ENCODE results near the gene TMPRSS7. TPM values are rescaled to one million over a fixed set of nuclear protein-coding genes. Genes with fewer than 3 reads are reported as not detected.

Gene TMPRSS7
- polyA plus RNA-seq, 1 of the 3 experiments (the other 2 are of a cell fraction) = 0.02 TPM

GRCh38 chr3:111989061-111989678, 45.4 kb upstream of the TMPRSS7 start:
- 67% methylated on average over 3 of the region's 3 CpGs for WGBS (ENCODE audit: low lambda C conversion rate)
- peak; percentile 57 for DNase-seq
- no peaks in the 10 kb centered on the region for H4K20me1 ChIP-seq (ENCODE audit: insufficient read depth)
- ChIA-PET POLR2A (interaction anchor here (0.6 to 1.7 kb wide), 2 partner anchors 10 to 26 kb away, joined by 3 to 6 read pairs; partner anchors contain the start of gene ABHD10), CTCF (interaction anchor here (0.6 to 6.5 kb wide), 20 partner anchors 10 to 366 kb away, joined by 3 to 90 read pairs (median 4); partner anchors contain the start of genes ABHD10 and TAGLN3)
- no peaks in the 10 kb centered on the region for H3K9me2 ChIP-seq
- no peak overlapping the region for H3K9ac ChIP-seq
- H2AFZ ChIP-seq (ENCODE audit: low read depth) = no peak overlapping the region
- peaks cover 20% of the 10 kb centered on the region for H3F3A ChIP-seq (replicated peaks; ENCODE audit: insufficient read depth)
- 0 out of 4 replicates have a peak overlapping the region, but pooled peaks of 1 of the 2 experiments have one; percentile 7 for H3K27ac ChIP-seq (ENCODE audit: low read depth in 2 of 2, low read length in 1 of 2)
- peak overlapping the region in 1 of 2 experiments; percentile 5; a peak in 1 of 4 replicates for H3K4me3 ChIP-seq (ENCODE audit: low read depth in 2 of 2, low read length in 1 of 2)
- peaks cover 40 to 45% of the 10 kb centered on the region in 2 experiments for H3K36me3 ChIP-seq (replicated peaks in 1 of 2; ENCODE audit: control insufficient read depth in 1 of 2, insufficient read depth in 2 of 2, low read length in 1 of 2)
- peaks cover 0 to 5% of the 10 kb centered on the region in 2 experiments; a peak in 1 of 4 replicates for H3K4me1 ChIP-seq (ENCODE audit: control insufficient read depth in 1 of 2, insufficient read depth in 2 of 2, low read depth in 1 of 2, low read length in 1 of 2)
- TF ChIP-seq CTCF (IDR thresholded peaks at IDR 0.05) (peak; percentile 86), RAD21 (IDR thresholded peaks at IDR 0.05; ENCODE audit: low read length) (peak; percentile 77), SMC3 (IDR thresholded peaks at IDR 0.05; ENCODE audit: low read depth, low read length) (peak; percentile 77), MXI1 (IDR thresholded peaks at IDR 0.05; ENCODE audit: low read depth, low read length) (no peak), NRF1 (IDR thresholded peaks at IDR 0.05; ENCODE audit: low read depth, low read length) (0 out of 2 replicates have a peak, but pooled peaks have one; percentile 15), IRF3 (IDR thresholded peaks at IDR 0.05; ENCODE audit: low read depth, low read length) (no peak), TCF12 (IDR thresholded peaks at IDR 0.05) (peak; percentile 32; the same call in 1 of the 2 replicates)
- H3K9me3 ChIP-seq = no peaks in the 10 kb centered on the region
- H3K79me2 ChIP-seq (ENCODE audit: insufficient read depth) = peaks cover 6% of the 10 kb centered on the region
- no peaks in the 10 kb centered on the region for H3K27me3 ChIP-seq (ENCODE audit: insufficient read depth)
- no peak overlapping the region for H3K4me2 ChIP-seq

GRCh38 chr3:111993038-111993437, 41.5 kb upstream of the TMPRSS7 start:
- WGBS (ENCODE audit: low lambda C conversion rate) = 100% methylated on average over 2 of the region's 2 CpGs
- H3K9me3 ChIP-seq = no peaks in the 10 kb centered on the region
- H3K36me3 ChIP-seq (replicated peaks in 1 of 2; ENCODE audit: control insufficient read depth in 1 of 2, insufficient read depth in 2 of 2, low read length in 1 of 2) = peaks cover 24 to 28% of the 10 kb centered on the region in 2 experiments
- peaks cover 0 to 5% of the 10 kb centered on the region in 2 experiments; a peak in 1 of 4 replicates for H3K4me1 ChIP-seq (ENCODE audit: control insufficient read depth in 1 of 2, insufficient read depth in 2 of 2, low read depth in 1 of 2, low read length in 1 of 2)
- no peaks in the 10 kb centered on the region for H3K9me2 ChIP-seq
- no peaks in the 10 kb centered on the region for H3K27me3 ChIP-seq (ENCODE audit: insufficient read depth)
- no peaks in the 10 kb centered on the region for H4K20me1 ChIP-seq (ENCODE audit: insufficient read depth)
- no peak overlapping the region for H3K4me3 ChIP-seq (ENCODE audit: low read depth in 2 of 2, low read length in 1 of 2)
- ChIA-PET CTCF (interaction anchor here (2.4 to 14.5 kb wide), 4 partner anchors 8 to 51 kb away, joined by 5 to 165 read pairs (median 71); partner anchors contain the start of gene TAGLN3), POLR2A (no interaction called here)
- H3K9ac ChIP-seq = no peak overlapping the region
- peaks cover 5% of the 10 kb centered on the region for H3K79me2 ChIP-seq (ENCODE audit: insufficient read depth)
- DNase-seq = no peak
- H2AFZ ChIP-seq (ENCODE audit: low read depth) = no peak overlapping the region
- H3K27ac ChIP-seq (ENCODE audit: low read depth in 2 of 2, low read length in 1 of 2) = no peak overlapping the region
- no peak overlapping the region for H3K4me2 ChIP-seq
- H3F3A ChIP-seq (replicated peaks; ENCODE audit: insufficient read depth) = peaks cover 17% of the 10 kb centered on the region
- TF ChIP-seq GATA2 (CRISPR knock-in tag; IDR thresholded peaks at IDR 0.05) (no peak), TEAD4 (IDR thresholded peaks at IDR 0.05; ENCODE audit: borderline replicate concordance, insufficient read depth) (no peak), RCOR1 (IDR thresholded peaks at IDR 0.05; ENCODE audit: low read length) (no peak), MAX (IDR thresholded peaks at IDR 0.05; ENCODE audit: low read depth) (no peak), IRF3 (IDR thresholded peaks at IDR 0.05; ENCODE audit: low read depth, low read length) (no peak), FOXM1 (IDR thresholded peaks at IDR 0.05; ENCODE audit: low read depth) (no peak), TCF12 (IDR thresholded peaks at IDR 0.05) (no peak), CTCF (IDR thresholded peaks at IDR 0.05) (no peak), POLR2AphosphoS5 (IDR thresholded peaks at IDR 0.05; ENCODE audit: low read depth, low read length) (no peak), RAD21 (IDR thresholded peaks at IDR 0.05; ENCODE audit: low read length) (no peak), MXI1 (IDR thresholded peaks at IDR 0.05; ENCODE audit: low read depth, low read length) (no peak), USF2 (IDR thresholded peaks at IDR 0.05; ENCODE audit: borderline replicate concordance, low read depth, low read length) (no peak), CHD2 (IDR thresholded peaks at IDR 0.05; ENCODE audit: low read length, partially characterized antibody) (no peak), USF1 (IDR thresholded peaks at IDR 0.05; ENCODE audit: borderline replicate concordance, low read depth) (no peak)

Measured in SK-N-SH (cell line).